Heart left ventricle (tissue), 16 donors: ENCODE data around the gene KEL. TPM values are rescaled to one million over a fixed set of nuclear protein-coding genes. Genes with fewer than 3 reads are reported as not detected.

Experiments
- ATAC-seq, 4 donors: fragments of 200-7000 bp; cut with Tn5 transposase; one replicate each; pipeline ENCODE4 v1.9.1; 2020 to 2022; ENCODE audit warnings: moderate library complexity in 4 of 4, mild to moderate bottlenecking in 3 of 4, moderate number of reproducible peaks in 1 of 4
- DNase-seq, 5 donors: peaks; one replicate each; pipeline ENCODE4 v3.0.0-alpha.2; 2020
- H3K27ac ChIP-seq, 12 donors: fragments of 200-600 bp; sonication (generic) in 4 of 12; one replicate each; pipeline versions ENCODE4 v1.5.0 to v1.8.0; 2016 to 2022; ENCODE audit warnings: mild to moderate bottlenecking in 2 of 12
- H3K27me3 ChIP-seq, 9 donors: fragments of 200-600 bp; sonication (generic) in 2 of 9; one replicate each; pipeline versions ENCODE4 v1.5.1 to v1.8.0; 2016 to 2022; ENCODE audit warnings: mild to moderate bottlenecking in 3 of 9
- H3K36me3 ChIP-seq, 9 donors: fragments of 200-600 bp; sonication (generic) in 2 of 9; one replicate each; pipeline versions ENCODE4 v1.5.0 to v1.8.0; 2018 to 2022; ENCODE audit warnings: mild to moderate bottlenecking in 2 of 9
- H3K4me1 ChIP-seq, 12 donors: fragments of 200-600 bp; sonication (generic) in 4 of 12; one replicate each; pipeline versions ENCODE4 v1.5.0 to v1.8.0; 2016 to 2022; ENCODE audit warnings: mild to moderate bottlenecking in 3 of 12
- H3K4me3 ChIP-seq, 12 donors: fragments of 200-600 bp; sonication (generic) in 4 of 12; one replicate each; pipeline versions ENCODE4 v1.5.0 to v1.8.0; 2017 to 2022; ENCODE audit warnings: mild to moderate bottlenecking in 9 of 12, moderate library complexity in 4 of 12
- H3K9me3 ChIP-seq, 12 donors: fragments of 200-600 bp; sonication (generic) in 4 of 12; one replicate each; pipeline versions ENCODE4 v1.5.0 to v1.8.0; 2016 to 2022; ENCODE audit warnings: mild to moderate bottlenecking in 1 of 12
- CTCF ChIP-seq, 12 donors: fragments of 200-600 bp; sonication (generic) in 4 of 12; IDR thresholded peaks; one replicate each; pipeline versions ENCODE4 v1.5.0 to v1.8.0; 2018 to 2022; ENCODE audit warnings: antibody characterized with exemption in 12 of 12, mild to moderate bottlenecking in 5 of 12
- POLR2A ChIP-seq, 2 donors: fragments of 450-650 bp; IDR thresholded peaks; one replicate each; pipeline ENCODE4 v1.6.1; 2017; ENCODE audit warnings: antibody characterized with exemption in 2 of 2, mild to moderate bottlenecking in 2 of 2, moderate library complexity in 2 of 2
- WGBS, 4 donors: extraction: QIAGEN DNeasy Blood & Tissue Kit in 2 of 4; methylation state at CpG; one replicate each; pipeline versions ENCODE4 v1.1.5 to v1.1.7; 2013 to 2018; 5-methylcytosine and 5-hydroxymethylcytosine counted together
- intact Hi-C, 10 donors: fragments of 100-400 bp; cut with DNase I; formaldehyde crosslinking; loops; one replicate each; pipeline versions ENCODE4 v1.11.1 to v1.14.2; 2022
- long read RNA-seq, 3 donors: library from polyadenylated mRNA; unstranded; transcript quantifications; one replicate each; pipeline ENCODE4 v2.0.0, GENCODE V29; 2020 to 2021
- polyA plus RNA-seq, 2 donors: library from polyadenylated mRNA; stranded (reverse); fragments of 200-250 nt; gene quantifications; one replicate each; pipeline ENCODE4 v1.2.3, GENCODE V29; 2013
- total RNA-seq, 9 donors: library from RNA; depleted of rRNA in 2 of 9; stranded (reverse); fragments of >200 nt in 2 of 9; fragmentation: NEBNext Ultra II Directional in 3 of 9; extraction: Animal tissue kit (Norgen Biotek cat#: 25700) in 3 of 9; gene quantifications; one replicate each; pipeline versions ENCODE4 v1.1.0 to v1.2.4, GENCODE V29; 2016 to 2023
- donor health status: ischemic (EF 13 %, LVEDD 7.1; RV severe dilation, severe dysfunction).
- donor health status: healthy with polysubstance abuse.
- donor health status: DM: no; HTN: yes; CAD: no.
- donor health status: DM: no; HTN: no; CAD: no.
- donor health status: ischemic (EF 25% LVEDD 6.9; RV normal size, moderate dysfunction).
- donor health status: ischemic (EF 25% LVEDD 5.7; RV mildly dilated, moderate dysfunction).
- donor health status: healthy.
- donor health status: DM: yes; HTN: yes; CAD: no.
- donor health status: ischemic (EF 35%, LVEDD 5.7; RV mildly dilated, moderate dysfunction).
- donor health status: nonischemic (EF 11% LVEDD 7.7; RV severe dilation, severe dysfunction).
- donor health status: DM: yes; HTN: yes; CAD: no.
- donor health status: PGD.
- donor health status: ischemic (EF 29% LVEDD 5.4; RV normal size, mild dysfunction).
- donor health status: nonischemic (EF 23%, LVEDD 6.1; RV moderate dilation, normal function).

KEL gene
- total RNA-seq, result 1 to 10 TPM in 3 of 9 donors, under 1 TPM in 2, not detected in 4; 0.52 to 1.8 (median 1.2) TPM
- polyA plus RNA-seq, result under 1 TPM; 0.17 to 0.19 TPM
- long read RNA-seq, donor 1, result 0 reads
- long read RNA-seq, donor 2, result 0 reads
- long read RNA-seq, donor 3, result 0 reads

- DNase-seq (no peak), ATAC-seq (no peak)
- Histone ChIP-seq H3K36me3 (no peaks in the 10 kb centered on the region), H3K4me3 (no peak within 1 kb of the TSS), H3K4me1 (no peaks in the 10 kb centered on the region), H3K27me3 (peaks cover 0 to 23% (median 0%) of the 10 kb centered on the region in 9 donors), H3K27ac (no peak within 1 kb of the TSS), H3K9me3 (no peaks in the 10 kb centered on the region)
- 43 to 57% (median 47%) methylated on average over 9 of the region's 9 CpGs for WGBS, 4 donors
- intact Hi-C loops, result no loop called here
- no peak for TF ChIP-seq CTCF (IDR thresholded peaks at IDR 0.05)
- no peak for TF ChIP-seq POLR2A (IDR thresholded peaks at IDR 0.05)
These were observed at the start of gene KEL for GRCh38 chr7:142961973-142962926. Gene KEL, minus strand, starts transcription at chr7:142962363. Its CDS starts 157 bp downstream, at chr7:142962206.

- ATAC-seq (peak; percentile 71 to 93 (median 89)), DNase-seq (peak; percentile 62 to 88 (median 80))
- peak; percentile 92 to 98 (median 96) for TF ChIP-seq CTCF (IDR thresholded peaks at IDR 0.05)
- TF ChIP-seq POLR2A (IDR thresholded peaks at IDR 0.05), result no peak
- H3K36me3 ChIP-seq, result no peaks in the 10 kb centered on the region
- no peak overlapping the region for H3K27ac ChIP-seq
- H3K4me1 ChIP-seq, result peaks cover 0 to 3% (median 0%) of the 10 kb centered on the region in 12 donors
- H3K9me3 ChIP-seq, result no peaks in the 10 kb centered on the region
- WGBS, 4 donors, result 36 to 39% (median 39%) methylated on average over 24 of the region's 24 CpGs
- H3K27me3 ChIP-seq, result peaks cover 0 to 7% (median 0%) of the 10 kb centered on the region in 9 donors
- intact Hi-C loops, result loop anchor here in 9 of 10 donors (1.0 to 5.0 kb wide), 6 partner anchors 156 to 207 kb away; no protein-coding TSS in a partner anchor
- no peak overlapping the region for H3K4me3 ChIP-seq
These were observed 46.1 kb upstream of the KEL start for GRCh38 chr7:143008007-143008901.

GRCh38 chr7:143005632-143006260 is 43.6 kb upstream of the KEL start:
- no peak for ATAC-seq
- Histone ChIP-seq H3K9me3 (peaks cover 0 to 10% (median 0%) of the 10 kb centered on the region in 12 donors), H3K36me3 (no peaks in the 10 kb centered on the region), H3K4me3 (no peak overlapping the region), H3K27ac (no peak overlapping the region), H3K27me3 (peaks cover 0 to 7% (median 0%) of the 10 kb centered on the region in 9 donors), H3K4me1 (peaks cover 0 to 5% (median 0%) of the 10 kb centered on the region in 12 donors)
- WGBS, 4 donors, result 67 to 72% (median 71%) methylated on average over 6 of the region's 6 CpGs
- intact Hi-C loops, result loop anchor here in 4 of 10 donors (1.0 to 5.0 kb wide), 4 partner anchors 151 to 210 kb away; partner anchors contain the start of gene EPHB6 (in 1 of the 4)
- TF ChIP-seq POLR2A (IDR thresholded peaks at IDR 0.05) (no peak), CTCF (IDR thresholded peaks at IDR 0.05) (no peak)
- DNase-seq, result no peak
